ENCODE data around the gene TBXAS1. TPM values are rescaled to one million over a fixed set of nuclear protein-coding genes. Genes with fewer than 3 reads are reported as not detected.

The TBXAS1 gene
- total RNA-seq, 2 experiments from 2014 or later: 0.86 TPM; not detected in 1

DNA sequence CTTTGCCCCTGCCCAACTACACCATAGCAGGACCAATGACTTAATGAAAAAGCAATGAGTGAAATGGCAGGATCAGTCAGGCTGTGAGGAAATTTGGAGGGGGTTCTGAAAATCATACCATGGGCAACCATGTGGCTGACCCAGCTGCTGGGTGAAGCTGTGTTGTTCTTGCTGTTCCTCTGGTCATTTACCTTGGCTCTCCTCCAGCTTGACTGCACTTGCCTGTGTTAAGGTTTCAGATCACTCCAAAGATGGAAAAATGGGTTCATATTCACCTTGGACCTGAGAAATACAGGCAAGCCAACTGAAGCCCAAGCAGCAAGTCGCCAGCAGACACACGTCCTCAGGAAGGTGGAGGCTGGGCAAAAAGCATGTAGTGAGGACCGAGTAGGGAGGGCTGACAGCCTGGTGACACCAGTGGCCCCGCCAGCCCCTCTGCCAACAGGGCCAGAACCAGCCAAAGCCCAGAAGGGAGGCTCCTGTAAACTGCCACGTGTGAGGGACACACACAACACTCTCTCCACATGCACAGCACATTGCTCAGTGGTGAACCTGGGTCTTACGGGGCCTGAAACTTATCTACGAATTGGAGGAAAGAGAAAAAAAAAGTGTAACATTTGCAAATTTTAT is 193.6 kb downstream of the TBXAS1 start:
- no peak for TF ChIP-seq EZH2phosphoT487 (IDR thresholded peaks at IDR 0.05; ENCODE audit: borderline replicate concordance, low read depth, low read length)
- TF ChIP-seq, protein P1, sequence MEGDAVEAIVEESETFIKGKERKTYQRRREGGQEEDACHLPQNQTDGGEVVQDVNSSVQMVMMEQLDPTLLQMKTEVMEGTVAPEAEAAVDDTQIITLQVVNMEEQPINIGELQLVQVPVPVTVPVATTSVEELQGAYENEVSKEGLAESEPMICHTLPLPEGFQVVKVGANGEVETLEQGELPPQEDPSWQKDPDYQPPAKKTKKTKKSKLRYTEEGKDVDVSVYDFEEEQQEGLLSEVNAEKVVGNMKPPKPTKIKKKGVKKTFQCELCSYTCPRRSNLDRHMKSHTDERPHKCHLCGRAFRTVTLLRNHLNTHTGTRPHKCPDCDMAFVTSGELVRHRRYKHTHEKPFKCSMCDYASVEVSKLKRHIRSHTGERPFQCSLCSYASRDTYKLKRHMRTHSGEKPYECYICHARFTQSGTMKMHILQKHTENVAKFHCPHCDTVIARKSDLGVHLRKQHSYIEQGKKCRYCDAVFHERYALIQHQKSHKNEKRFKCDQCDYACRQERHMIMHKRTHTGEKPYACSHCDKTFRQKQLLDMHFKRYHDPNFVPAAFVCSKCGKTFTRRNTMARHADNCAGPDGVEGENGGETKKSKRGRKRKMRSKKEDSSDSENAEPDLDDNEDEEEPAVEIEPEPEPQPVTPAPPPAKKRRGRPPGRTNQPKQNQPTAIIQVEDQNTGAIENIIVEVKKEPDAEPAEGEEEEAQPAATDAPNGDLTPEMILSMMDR (conservative IDR thresholded peaks at IDR 0.05; ENCODE audit: low read length): no peak
- H3K79me2 ChIP-seq (ENCODE audit: insufficient read depth, low read depth, low read length): no peaks in the 10 kb centered on the region
- no peaks in the 10 kb centered on the region for H4K20me1 ChIP-seq (ENCODE audit: insufficient read depth, low read length)
- no peak overlapping the region for H3K4me3 ChIP-seq (ENCODE audit: low read depth, low read length, poor library complexity, severe bottlenecking)
- no peaks in the 10 kb centered on the region for H3K9me3 ChIP-seq (ENCODE audit: low read length)
- H2AFZ ChIP-seq (ENCODE audit: low read length): no peak overlapping the region
- no peaks in the 10 kb centered on the region for H3K9me2 ChIP-seq (ENCODE audit: insufficient read depth, low read length)
- H3K36me3 ChIP-seq (ENCODE audit: insufficient read depth, low read length): no peaks in the 10 kb centered on the region
- H3K4me1 ChIP-seq (ENCODE audit: insufficient read depth, low read length, poor library complexity, severe bottlenecking): no peaks in the 10 kb centered on the region
- H3K27ac ChIP-seq (ENCODE audit: low read depth, low read length, poor library complexity, severe bottlenecking): no peak overlapping the region
- intact Hi-C loops (cut with micrococcal nuclease; ENCODE audit: unreplicated experiment): no loop called here
- POLR2A ChIA-PET: no interaction called here
- CTCF ChIA-PET (ENCODE audit: unreplicated experiment): interaction anchor here (0.6 kb wide), 1 partner anchor 606 kb away, joined by 3 read pairs; no protein-coding TSS in a partner anchor
- no peak overlapping the region for H3K4me2 ChIP-seq (ENCODE audit: low read length)
- BruUV-seq (replicated peaks): no TSS peak
- DNase-seq (ENCODE audit: low spot score): no peak

DNA sequence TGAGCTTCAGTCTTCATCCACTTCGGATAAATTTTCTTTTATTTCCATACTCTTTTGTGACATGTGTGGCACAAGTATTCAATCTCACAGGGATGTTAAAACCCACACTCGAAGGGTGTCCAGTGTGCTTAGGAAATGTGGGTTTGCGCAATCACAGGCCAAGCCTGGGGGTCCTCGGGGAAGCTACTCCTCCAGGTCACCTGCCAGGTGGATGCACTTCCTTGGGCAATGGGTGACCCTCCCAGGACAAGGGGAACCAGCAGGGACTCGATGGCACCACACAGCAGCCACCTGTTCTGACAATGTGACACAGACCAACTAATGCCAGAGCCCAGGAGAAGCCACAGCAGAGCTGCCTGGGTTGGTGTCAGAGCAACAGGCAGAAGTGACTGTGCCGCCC is 194.7 kb downstream of the TBXAS1 start:
- intact Hi-C loops (cut with micrococcal nuclease; ENCODE audit: unreplicated experiment): no loop called here
- BruUV-seq (replicated peaks): no TSS peak
- Histone ChIP-seq H3K4me2 (ENCODE audit: low read length) (no peak overlapping the region), H4K20me1 (ENCODE audit: insufficient read depth, low read length) (no peaks in the 10 kb centered on the region), H3K27ac (ENCODE audit: low read depth, low read length, poor library complexity, severe bottlenecking) (no peak overlapping the region), H3K4me3 (ENCODE audit: low read depth, low read length, poor library complexity, severe bottlenecking) (no peak overlapping the region), H3K79me2 (ENCODE audit: insufficient read depth, low read depth, low read length) (no peaks in the 10 kb centered on the region), H2AFZ (ENCODE audit: low read length) (no peak overlapping the region), H3K9me3 (ENCODE audit: low read length) (no peaks in the 10 kb centered on the region), H3K36me3 (ENCODE audit: insufficient read depth, low read length) (no peaks in the 10 kb centered on the region), H3K9me2 (ENCODE audit: insufficient read depth, low read length) (no peaks in the 10 kb centered on the region), H3K4me1 (ENCODE audit: insufficient read depth, low read length, poor library complexity, severe bottlenecking) (no peaks in the 10 kb centered on the region)
- TF ChIP-seq, protein P1 (conservative IDR thresholded peaks at IDR 0.05; ENCODE audit: low read length): no peak
- TF ChIP-seq EZH2phosphoT487 (IDR thresholded peaks at IDR 0.05; ENCODE audit: borderline replicate concordance, low read depth, low read length): no peak
- ChIA-PET CTCF (ENCODE audit: unreplicated experiment) (no interaction called here), POLR2A (no interaction called here)
- no peak for DNase-seq (ENCODE audit: low spot score)

DNA sequence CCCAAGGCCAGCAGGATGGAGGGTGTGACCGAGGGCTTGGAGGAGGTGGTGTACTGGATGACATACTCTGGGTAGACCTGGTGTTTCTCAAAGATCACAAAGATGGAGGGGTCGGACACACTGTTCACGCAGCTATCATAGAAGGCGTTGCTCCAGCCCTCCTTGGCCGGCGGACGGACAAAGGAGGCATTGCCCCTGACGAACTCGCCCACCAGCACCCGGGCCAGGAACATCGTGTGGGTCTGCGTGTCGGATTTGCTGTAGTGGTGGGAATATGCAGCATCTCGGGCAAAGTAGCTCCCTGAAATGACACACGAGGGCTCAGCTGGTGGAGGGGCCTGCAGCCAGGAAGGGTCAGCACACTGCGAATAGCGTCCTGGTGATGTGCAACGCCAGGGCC is 195.5 kb downstream of the TBXAS1 start:
- ChIA-PET POLR2A (no interaction called here), CTCF (ENCODE audit: unreplicated experiment) (no interaction called here)
- no peaks in the 10 kb centered on the region for H3K79me2 ChIP-seq (ENCODE audit: insufficient read depth, low read depth, low read length)
- intact Hi-C loops (cut with micrococcal nuclease; ENCODE audit: unreplicated experiment): no loop called here
- H3K27ac ChIP-seq (ENCODE audit: low read depth, low read length, poor library complexity, severe bottlenecking): no peak overlapping the region
- no peaks in the 10 kb centered on the region for H4K20me1 ChIP-seq (ENCODE audit: insufficient read depth, low read length)
- no peak for DNase-seq (ENCODE audit: low spot score)
- BruUV-seq (replicated peaks): no TSS peak
- no peaks in the 10 kb centered on the region for H3K4me1 ChIP-seq (ENCODE audit: insufficient read depth, low read length, poor library complexity, severe bottlenecking)
- no peaks in the 10 kb centered on the region for H3K9me2 ChIP-seq (ENCODE audit: insufficient read depth, low read length)
- no peak for TF ChIP-seq EZH2phosphoT487 (IDR thresholded peaks at IDR 0.05; ENCODE audit: borderline replicate concordance, low read depth, low read length)
- TF ChIP-seq, protein P1 (conservative IDR thresholded peaks at IDR 0.05; ENCODE audit: low read length): no peak
- no peak overlapping the region for H2AFZ ChIP-seq (ENCODE audit: low read length)
- H3K36me3 ChIP-seq (ENCODE audit: insufficient read depth, low read length): no peaks in the 10 kb centered on the region
- H3K4me2 ChIP-seq (ENCODE audit: low read length): no peak overlapping the region
- H3K4me3 ChIP-seq (ENCODE audit: low read depth, low read length, poor library complexity, severe bottlenecking): no peak overlapping the region
- no peaks in the 10 kb centered on the region for H3K9me3 ChIP-seq (ENCODE audit: low read length)
